NCI-H146 (cell line): Measurements from ENCODE around the gene TMSB10.

ENCODE experiments used
- DNase-seq: peaks from one replicate; lab custom pipeline; 2025; lab: John Stamatoyannopoulos, UW

The TMSB10 gene

DNA sequence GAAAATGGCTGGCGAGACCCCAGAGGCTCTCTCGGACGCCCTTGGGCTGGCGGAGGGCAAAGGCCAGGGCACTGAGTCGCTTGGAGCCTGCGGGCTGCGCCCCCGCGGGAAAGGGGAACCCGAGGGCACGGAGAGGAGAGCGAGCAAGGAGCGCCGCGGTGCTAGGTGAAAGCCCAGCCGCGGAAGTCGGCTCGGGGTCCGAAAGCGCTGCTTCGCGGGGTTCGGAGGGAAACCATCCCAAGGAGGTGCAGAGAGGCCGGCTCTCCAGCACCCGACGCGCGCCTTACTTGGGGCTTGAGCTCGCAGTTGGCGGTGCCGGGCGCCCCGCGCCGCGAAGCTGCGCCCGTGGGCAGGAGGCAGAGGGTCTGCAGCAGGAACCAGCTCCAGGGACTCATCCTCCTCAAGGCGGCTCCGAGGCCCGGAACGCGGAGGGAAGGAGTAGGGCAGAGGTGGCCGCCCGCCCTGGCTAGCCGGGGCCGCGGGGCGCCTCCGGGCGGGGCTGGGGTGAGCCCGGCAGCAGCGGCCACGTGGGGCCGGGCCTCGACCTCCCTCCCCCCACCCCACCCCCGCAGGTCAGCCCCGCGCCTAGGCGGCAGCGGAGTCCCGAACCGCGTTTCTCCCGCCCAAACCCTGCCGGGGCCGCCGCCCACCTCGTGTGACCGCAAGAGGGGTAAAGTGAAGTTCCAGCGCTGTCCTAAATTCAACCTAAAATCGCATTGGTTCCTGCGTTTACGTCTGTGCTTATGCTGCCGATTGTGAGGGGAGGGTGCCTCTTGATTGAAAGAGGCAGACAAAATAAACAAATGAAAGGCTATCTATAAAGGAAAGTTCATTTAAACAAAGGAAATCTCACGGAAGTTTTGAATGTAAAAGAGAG lies 24.6 kb upstream of the TMSB10 start, which contains the start of gene TRABD2A:
TRABD2A (minus strand) TSS at position 440 of the 877 bp plus-strand sequence; CDS start at position 395, 45 bp downstream.
- DNase-seq = no peak

GRCh38 chr2:84881581-84882413 lies 23.7 kb upstream of the TMSB10 start:
- DNase-seq = peak; percentile 52

DNA sequence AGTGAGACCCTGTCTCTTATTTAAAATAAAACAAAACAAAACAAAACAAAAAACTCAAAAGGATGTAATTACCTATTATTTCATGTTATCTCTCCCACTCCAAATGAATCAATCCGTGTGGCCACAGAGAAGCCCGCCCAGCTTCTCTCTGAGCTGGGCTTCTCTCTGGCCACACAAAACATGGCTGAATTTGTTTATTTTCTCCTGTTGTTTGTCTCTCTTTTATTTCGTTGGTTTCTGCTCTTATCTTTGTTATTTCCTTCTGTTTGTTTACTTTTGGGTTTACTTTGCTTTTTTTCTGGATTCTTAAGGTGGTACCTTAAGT lies 23.1 kb upstream of the TMSB10 start:
- DNase-seq = no peak

DNA sequence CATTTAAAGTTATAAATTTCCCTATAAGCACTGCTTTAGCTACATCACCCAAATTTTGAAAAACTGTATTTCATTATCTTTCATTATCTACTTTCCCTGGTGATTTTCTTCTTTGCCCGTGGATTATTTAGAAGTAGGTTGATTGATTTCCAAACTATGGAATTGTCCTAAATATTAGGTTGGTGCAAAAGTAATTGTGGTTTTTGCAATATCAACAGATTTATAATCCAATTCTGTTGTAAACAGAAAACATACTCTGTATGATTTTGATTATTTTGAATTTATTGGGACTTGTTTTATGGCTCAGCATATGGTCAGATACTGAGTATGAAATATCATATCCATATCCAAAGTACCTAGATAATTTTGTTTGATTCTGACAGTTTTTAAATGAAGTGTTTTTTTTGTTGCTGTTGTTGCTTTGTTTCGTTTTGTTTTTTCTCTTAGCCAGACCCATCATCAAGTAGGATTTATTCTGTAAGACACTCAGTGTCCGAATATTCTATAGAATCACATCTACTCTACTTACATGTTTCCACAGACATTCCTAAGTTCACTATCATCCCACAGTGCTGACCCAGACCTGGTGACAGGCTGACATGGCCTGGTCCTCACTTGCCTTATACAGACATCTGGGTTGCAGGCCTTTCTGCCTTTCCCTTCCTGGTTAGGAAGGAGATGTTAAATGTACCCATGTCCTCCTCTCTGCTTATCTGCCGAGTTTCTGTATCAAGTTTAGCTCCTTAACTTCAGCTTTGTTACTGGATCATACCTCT lies 22.5 kb upstream of the TMSB10 start:
- DNase-seq = no peak

GRCh38 chr2:84884449-84884848 lies 21.0 kb upstream of the TMSB10 start:
- no peak for DNase-seq

GRCh38 chr2:84885111-84885510 lies 20.3 kb upstream of the TMSB10 start:
- DNase-seq = no peak

DNA sequence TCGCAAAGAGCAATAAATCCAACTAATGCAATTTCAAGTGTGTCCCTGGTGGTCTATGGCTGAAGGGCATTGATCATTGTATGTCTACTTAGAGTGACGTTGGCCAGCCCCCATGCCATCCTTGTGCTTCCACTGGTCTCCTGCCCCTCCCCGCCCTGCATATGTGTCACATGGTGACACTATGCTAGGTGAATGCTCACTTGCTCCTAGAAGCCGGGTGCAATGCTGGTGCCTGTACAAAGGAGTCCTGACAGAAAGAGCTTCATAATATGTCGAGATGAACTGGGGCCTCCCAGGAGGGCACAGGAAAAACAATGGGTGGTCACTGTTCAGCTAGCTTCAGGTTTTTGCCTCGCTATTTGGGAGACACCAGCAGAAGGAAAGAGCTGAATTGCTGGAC lies 18.7 kb upstream of the TMSB10 start:
- DNase-seq = no peak

DNA sequence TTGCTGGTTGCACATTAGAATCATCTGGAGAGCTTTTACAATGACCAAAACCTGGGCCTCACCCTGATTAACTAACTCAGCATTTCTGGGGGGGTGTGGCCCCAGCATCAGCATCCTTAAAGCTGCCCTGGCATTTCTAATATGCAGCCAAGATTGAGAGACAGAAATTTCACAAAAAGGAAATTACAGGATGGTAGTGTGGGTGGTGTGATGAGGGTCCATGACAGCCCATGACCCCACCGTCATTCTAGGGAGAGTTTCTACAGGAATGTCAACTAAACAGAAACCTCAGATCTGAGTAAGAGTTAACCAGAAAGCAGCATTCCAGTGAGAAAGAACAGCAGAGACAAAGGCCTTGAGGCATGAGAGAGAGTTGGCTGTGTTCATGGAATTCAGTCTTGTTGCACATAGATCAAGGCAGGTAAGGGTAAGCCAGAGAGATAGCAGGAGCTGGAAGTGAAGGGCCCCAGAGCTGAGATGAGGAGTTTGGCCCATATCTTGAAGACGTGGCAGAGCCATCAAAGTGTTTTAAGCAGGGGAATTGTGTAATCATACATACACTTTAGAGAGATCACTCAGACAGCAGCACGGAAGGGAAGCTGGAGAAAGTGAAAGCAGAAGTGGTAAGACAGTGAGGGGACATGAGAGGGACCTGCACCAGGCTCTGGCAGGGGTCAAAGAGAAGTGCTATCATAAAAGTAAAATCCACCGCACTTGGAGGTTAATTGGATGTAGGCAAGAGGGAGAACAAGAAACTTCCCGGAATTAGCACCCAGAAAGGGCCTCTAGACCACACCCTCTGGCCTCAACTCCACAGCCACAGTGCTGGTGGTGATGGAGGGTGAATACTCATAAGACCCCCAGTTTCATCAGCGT lies 16.8 kb upstream of the TMSB10 start:
- DNase-seq = no peak

- DNase-seq = no peak
Observed at GRCh38 chr2:84889332-84889731, 16.1 kb upstream of the TMSB10 start.

GRCh38 chr2:84891355-84892010 lies 14.0 kb upstream of the TMSB10 start:
- DNase-seq = no peak

DNA sequence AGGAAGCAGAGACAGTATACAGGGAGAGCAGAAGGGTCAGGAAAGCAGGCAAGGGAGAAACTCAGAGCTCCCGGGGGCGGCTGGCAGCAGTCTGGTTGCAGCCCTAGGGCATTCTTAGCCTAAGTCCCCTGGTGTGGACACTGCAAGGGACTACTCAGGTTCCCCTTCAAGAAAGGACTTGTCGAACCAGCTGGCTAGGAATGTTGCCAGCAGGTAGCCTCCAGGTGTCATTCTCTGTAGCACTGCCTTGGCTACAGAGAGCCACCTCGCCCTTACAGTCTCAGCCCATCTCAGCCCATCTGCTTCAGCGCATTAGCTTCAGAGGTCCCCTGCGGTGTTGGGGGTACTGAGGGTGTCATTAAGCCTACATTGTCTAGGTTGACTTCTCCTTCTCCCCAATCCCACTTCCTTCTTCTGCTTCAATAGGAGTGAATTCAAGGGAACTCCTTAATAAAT lies 11.3 kb upstream of the TMSB10 start:
- peak; percentile 92 for DNase-seq

GRCh38 chr2:84894758-84895520 lies 10.5 kb upstream of the TMSB10 start:
- DNase-seq = peak; percentile 7

DNA sequence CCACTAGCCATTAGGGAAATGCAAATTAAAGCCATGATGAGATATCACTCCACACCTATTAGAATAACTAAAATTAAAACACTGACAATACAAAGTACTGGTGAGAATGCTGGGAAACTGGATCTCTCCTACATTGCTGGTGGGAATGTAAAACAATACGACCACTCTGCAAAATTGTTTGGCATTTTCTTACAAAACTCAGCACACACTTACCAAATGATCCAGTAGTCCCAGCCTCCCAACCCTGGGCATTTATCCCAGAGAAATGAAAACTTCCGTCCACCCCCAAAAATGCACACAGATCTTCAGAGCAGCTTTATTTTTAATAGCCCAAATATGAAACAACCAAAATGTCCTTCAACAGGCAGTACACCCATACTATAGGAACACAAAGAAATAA lies 8.9 kb upstream of the TMSB10 start:
- no peak for DNase-seq

GRCh38 chr2:84897773-84898172 lies 7.7 kb upstream of the TMSB10 start:
- no peak for DNase-seq

GRCh38 chr2:84899304-84900204 lies 5.9 kb upstream of the TMSB10 start:
- DNase-seq = no peak

DNA sequence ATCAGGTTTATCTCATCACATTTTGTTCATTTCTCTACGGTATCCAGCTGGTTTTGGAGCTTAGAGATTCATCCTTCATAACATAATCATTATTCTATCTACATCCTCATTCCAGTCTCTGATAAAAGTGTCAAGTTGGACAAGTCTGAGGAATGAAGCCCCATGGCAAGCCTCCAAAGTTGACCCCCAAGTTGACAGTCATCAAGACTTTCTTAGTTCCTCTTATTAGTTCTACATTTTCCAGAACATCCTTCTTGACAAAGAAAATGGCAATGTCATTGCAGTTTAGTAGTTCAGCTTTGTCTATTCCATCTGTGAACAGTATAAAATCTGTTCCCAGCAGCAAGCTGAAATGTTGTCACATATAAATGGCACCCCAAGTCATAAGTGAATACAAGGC lies 4.5 kb upstream of the TMSB10 start:
- DNase-seq = no peak

DNA sequence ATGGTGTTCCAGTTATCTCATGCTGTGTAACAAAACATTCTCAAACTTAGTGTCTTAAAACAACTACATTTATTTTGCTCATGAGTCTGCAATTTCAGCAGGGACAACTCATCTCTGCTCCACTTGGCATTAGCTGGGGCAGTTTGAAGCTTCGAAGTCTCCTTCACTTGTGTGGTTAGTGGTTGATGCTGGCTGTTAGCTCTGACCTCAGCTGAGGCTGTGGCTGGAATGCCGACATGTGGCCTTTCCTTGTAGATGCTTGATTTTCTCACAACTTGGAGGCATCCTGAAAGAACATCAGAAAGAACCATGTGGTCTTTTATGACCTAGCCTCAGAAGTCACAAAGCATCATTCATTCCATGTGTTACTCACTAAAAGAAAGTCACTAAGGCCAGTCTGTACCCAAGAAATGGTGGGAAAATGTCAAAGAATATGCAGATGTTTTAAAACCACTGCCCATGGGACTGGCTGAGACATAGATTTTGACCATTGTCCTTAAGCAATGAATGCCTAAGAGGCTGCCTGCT lies 3.8 kb upstream of the TMSB10 start:
- no peak for DNase-seq

DNA sequence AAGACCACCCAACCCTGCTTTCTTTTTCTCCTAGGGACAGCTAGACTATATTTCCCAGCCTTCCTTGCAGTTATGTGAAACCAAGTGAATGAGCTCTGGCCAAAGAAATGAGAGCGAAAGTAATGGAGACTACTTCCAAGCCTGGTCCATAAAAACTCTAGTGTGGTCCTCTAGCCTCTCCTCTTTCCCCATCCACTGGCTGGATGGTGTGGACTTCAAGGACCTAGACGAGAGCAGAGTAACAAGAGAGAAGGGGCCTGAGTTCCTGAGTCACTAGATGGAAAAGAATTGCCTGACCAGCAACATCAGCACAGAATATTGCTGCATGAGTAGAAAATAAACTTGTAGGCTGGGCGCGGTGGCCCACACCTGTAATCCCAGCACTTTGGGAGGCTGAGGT lies 2.9 kb upstream of the TMSB10 start:
- no peak for DNase-seq

DNA sequence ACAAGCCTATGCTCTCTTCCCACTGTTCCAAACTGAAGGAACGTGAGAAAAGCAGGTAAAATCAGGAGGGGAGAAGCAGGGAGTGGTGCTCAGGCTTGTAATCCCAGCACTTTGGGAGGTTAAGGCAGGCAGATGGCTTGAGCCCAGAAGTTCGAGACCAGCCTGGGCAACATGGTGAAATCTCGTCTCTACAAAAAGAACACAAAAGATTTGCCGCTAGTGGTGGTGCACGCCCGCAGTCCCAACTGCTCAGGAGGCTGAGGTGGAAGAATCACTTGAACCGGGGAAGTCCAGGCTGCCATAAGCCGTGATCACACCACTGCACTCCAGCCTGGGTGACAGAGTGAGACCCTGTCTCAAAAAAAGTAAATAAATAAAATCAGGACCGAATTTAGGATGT lies 1.3 kb upstream of the TMSB10 start:
- no peak for DNase-seq
